ENCODE results near the gene PSAT1.

The PSAT1 gene

GRCh38 chr9:78368236-78368635 is 71.3 kb downstream of the PSAT1 start:
- DNase-seq = no peak

DNA sequence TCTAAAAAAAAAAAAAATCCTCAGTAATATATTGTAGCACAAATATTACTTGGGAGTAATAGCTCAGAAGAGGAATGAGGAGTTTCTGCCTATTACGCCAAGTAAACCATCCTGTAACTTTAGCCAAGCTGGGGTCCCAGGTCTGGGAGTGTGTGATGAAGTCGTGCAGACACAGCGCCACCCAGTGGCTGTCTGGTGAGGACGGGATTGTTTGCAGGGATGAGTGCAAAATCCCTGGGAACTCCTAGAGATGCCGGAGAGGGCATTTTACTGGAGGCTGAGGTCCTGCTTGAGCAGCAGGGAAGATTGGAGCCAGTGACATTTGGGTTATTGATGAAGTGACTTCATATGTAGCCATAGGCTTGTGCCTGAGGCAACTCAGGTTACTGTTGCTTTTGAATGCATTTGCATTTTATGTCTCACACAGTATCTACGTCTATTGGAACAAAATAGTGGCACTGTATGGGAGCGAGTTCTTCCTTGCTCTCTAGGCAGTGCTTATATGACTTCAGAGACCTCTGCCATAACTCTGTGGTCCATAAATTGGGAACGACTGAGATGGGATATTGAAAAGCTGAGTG is 72.8 kb downstream of the PSAT1 start:
- DNase-seq = no peak

DNA sequence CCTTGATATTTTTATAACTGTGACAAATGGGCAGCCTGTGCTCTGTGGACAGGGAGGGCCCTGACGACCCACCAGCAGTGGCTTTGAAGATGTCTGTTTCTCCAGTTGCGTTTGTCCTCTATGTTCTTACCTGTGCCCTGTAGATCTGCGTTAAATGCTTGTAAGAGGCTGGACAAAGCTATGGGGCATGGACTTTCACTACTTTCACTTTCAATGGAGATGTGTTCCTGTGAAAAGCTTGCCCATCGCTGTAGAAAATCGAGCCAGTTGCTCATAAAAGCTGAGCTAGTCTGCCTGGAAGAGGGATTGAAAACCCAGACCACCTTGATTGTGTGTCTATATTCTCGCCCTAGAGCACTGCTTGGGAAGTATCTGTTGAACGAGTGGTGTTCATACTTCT is 74.1 kb downstream of the PSAT1 start:
- DNase-seq = no peak

DNA sequence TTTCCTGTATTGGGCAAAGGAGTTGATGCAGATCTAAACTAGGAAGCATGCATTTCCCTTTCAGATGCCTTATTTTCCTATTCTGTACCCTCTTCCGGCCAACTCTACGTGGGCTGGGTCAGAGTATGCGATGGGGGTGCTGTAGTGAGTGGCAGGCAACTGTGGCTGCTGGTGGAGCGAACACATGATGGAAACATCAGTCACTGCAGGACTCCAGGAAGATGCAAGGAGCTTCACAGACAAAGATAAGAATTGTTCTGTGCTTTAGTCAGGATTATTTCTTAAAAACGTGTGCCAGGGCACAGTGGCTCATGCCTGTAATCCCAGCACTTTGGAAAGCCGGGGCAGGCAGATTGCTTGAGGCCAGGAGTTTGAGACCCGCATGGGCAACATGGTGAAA is 75.1 kb downstream of the PSAT1 start:
- DNase-seq = no peak

Measured in NCI-H1048 (cell line).